CD4-positive, alpha-beta T cell treated with Interleukin-10 for 1 hour (primary cell): ENCODE results near the gene ESPNL.
"Not testable (repeated sequence)": the region's sequence is repeated elsewhere in the genome, so short reads cannot be mapped to it uniquely, and the experiment has no call there.

ENCODE experiments used
- DNase-seq: peaks from one replicate; pipeline ENCODE4 v3.0.0-alpha.2; 2020

ESPNL gene

GRCh38 chr2:238115709-238116108 is 15.6 kb downstream of the ESPNL start:
- not testable (repeated sequence) for DNase-seq

- no peak for DNase-seq
Measured at GRCh38 chr2:238116298-238117198, 16.4 kb downstream of the ESPNL start.

- no peak for DNase-seq
Measured at GRCh38 chr2:238117199-238118154, 17.3 kb downstream of the ESPNL start.

- DNase-seq = no peak
Measured at GRCh38 chr2:238119756-238120462, 19.8 kb downstream of the ESPNL start.

GRCh38 chr2:238120463-238121298 is 20.5 kb downstream of the ESPNL start:
- no peak for DNase-seq

DNA sequence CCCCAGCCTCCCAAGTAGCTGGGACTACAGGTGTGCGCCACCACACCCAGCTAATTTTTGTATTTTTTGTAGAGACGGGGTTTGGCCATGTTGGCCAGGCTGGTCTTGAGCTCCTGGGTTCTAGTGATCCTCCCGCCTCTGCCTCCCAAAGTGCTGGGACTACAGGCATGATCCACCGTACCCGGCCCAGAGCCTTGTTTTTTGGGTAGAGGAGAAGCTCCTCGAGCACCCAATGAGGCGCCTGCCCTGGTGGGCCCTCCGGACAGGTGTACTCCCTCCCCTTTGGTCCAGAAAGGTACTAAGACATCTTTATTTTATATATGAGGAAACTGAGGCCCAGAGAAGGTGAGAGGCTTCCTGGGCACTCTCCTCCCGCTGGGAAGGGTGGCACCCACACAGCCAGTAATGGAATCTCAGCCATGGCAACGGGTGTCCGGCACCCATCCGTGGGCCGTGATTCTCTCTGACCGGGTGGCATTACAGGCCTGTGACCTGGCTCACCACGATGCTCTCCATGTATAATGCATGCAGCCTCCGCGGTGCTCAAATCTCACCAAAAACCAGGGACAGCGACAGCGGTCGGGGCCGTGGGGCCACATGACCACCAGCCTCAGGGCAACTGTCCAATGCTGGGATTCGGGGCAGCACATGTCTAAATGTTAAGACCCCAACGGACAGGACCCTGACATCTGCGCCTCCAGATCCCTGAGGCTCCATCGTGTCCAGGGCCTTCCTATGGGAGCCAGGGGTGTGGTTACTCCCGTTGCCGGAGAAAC is 21.6 kb downstream of the ESPNL start:
- no peak for DNase-seq

DNA sequence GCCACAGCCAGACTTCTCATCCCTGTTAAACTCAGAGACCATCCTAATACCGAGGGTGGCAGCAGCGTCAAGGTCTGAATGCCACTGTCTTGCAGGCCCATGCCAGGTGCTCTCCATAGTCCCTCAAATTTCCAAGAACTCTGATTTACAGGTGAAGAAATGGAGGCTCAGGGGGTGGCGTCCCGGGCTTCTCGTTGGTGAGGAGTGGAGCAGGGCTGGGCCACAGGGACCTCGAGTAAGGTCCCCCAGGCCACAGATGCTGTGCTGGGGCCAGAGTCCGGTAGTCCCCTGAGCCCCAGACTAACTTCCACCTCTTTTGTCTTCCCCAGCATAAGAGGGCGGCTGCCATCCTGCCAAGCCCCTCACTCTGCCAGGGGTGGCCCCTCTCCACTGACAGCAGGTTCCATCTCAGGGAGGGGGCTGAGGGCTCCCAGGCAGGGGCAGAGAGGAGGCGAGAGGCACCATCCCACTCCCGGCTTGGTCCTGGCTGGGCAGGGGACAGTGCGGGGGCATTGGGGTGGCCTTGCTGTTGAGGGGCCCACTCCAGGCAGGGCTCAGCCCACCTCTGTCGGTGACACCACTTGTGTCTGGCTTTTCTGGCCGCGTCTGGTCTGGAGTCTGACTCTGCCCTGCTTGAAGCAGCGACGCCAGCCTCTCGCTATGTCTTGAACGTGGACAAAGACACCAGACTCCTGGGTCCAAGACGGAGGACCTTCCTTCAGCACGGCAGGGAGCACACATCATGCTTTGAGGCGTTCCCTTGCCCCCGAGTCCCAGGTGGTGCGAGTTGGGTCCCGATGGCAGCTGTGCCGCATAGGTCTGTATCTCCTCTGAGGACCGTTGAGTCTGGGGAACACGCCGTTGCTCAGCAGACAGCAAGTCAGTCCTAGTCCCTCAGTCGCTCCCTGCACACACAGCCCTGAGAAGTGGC is 22.4 kb downstream of the ESPNL start:
- no peak for DNase-seq

DNA sequence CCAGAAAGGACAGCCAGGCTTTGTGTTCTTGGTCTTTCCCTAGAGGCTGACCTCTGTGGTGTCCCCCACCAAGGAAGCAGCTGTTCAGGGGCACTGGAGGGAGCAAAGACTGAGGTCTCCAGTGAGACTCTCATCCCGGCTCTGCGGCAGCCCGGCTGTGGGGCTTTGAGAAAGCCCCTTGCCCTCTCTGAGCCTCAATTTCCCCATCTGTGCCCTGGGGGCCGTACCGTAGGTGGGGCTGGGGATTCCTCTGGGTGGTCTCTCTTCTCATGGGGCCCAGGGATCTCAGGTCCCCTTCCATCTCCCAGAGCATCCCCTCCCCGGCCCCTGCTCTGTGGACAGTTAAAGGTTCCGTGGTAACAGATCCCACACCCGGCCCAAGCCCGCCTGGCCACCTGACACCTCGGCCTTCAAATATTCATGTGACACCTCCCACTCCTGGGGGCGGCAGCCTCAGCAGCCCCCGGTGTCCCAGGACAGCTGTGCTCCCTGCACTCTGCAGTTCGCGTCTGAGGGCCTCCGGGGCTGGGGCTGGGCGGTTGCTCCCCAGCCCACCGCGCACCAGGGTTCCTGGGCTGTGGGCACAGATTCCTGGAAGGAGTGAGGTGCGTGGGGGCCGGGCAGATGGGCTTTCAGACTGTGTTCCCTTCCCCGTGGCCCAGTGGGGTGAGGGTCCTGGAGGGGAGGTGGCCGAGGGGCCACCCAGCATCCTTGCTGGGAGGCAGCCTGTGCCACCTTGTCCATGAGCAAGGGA is 23.3 kb downstream of the ESPNL start:
- DNase-seq = no peak

GRCh38 chr2:238123991-238124470 is 23.9 kb downstream of the ESPNL start:
- DNase-seq = no peak

- no peak for DNase-seq
Measured at GRCh38 chr2:238124488-238125126, 24.5 kb downstream of the ESPNL start.

GRCh38 chr2:238125127-238125885 is 25.2 kb downstream of the ESPNL start:
- DNase-seq = no peak

DNA sequence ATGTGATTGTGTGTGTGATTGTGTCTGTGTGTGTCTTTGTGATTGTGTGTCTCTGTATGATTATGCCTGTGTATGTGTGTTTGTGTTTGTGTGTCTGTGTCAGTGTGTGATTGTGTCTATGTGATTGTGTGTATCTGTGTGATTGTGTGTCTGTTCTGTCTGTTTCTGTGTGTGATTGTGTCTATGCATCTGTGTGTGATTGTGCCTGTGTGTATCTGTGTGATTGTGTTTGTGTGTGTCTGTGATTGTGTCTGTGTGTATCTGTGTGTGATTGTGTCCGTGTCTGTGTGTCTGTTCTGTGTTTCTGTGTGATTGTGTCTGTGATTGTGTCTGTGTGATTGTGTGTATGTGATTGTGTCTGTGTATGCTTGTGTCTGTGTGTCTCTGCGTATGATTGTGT is 26.2 kb downstream of the ESPNL start:
- no peak for DNase-seq

DNA sequence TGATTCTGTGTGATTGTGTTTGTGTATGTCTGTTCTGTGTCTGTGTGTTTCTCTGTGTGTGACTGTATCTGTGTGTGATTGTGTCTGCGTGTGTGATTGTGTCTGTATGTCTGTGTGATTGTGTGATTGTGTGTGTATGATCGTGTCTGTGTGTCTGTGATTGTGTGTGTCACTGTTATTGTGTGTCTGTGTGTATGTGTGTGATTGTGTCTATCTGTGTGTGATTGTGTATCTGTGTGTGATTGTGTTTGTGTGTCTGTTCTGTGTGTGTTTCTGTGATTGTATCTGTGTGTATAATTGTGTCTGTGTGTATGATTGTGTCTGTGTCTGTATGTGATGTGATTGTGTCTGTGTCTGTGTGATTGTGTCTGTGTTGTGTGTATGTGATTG is 26.6 kb downstream of the ESPNL start:
- DNase-seq = no peak

DNA sequence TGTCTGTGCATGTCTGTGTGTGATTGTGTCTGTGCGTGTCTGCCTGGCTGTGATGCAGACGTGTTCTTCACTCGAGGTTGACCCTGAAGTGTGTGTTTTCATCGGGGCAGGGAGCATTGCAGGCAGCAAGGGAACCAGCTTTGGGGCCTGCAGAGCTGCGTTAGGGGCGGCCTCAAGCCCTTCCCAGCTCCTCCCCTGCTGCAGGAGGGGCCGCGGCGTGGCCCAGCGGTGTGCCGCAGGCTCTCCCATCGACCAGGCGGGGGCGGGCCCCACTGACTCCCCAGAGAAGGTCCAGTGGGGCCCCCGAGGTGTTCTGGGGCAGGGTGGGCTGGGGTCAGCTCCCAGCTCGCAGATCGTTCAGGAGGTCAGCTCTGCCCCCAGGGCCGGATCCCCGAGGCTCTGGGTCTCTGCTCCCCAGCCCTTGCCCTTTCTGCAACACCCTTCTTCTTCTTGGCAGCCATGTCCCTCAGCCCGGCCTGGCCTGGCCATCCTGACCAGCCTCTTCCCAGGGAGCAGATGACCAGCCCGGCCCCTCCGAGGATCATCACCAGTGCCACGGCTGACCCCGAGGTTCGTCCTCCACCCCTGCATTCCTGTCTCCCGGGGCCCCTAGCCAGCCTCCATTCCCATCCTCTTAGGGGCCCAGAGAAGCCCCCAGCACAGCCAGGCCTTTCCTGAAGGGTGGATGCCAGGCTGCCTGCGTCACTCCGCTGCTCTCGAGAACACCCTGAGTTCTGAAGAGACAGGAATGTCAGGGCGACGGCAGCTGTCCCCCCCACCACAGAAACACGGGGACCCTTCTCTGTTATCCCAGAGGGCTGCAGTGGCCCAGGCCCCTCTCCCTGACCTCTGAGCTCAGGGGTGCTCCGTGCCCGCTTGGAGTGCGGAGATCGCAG is 27.3 kb downstream of the ESPNL start:
- no peak for DNase-seq

GRCh38 chr2:238128061-238128440 is 27.9 kb downstream of the ESPNL start:
- no peak for DNase-seq

DNA sequence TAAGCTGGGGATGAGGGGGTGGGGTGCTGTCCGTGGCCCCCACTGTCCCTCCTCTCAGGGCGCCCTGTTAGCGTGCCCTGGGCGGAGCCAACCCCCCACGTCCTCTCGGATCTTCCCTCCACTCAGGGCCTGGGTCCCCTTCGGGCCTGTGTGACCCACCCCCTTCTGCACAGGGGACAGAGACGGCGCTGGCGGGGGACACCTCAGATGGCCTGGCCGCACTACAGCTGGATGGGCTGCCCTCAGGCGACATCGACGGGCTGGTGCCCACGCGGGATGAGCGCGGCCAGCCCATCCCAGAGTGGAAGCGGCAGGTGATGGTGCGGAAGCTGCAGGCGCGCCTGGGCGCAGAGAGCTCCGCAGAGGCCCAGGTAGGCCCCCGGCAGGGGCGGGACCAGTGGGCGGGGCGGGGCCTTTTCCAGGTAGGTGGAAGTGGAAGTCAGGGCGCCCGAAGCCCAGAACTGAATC is 28.4 kb downstream of the ESPNL start:
- no peak for DNase-seq
